ENCODE results near the gene CDC42SE2. TPM values are rescaled to one million over a fixed set of nuclear protein-coding genes. Genes with fewer than 3 reads are reported as not detected.

CDC42SE2 gene
- total and polyA plus RNA-seq, 2 experiments from 2014 or later, result 24.2 to 36.2 TPM

- no peak for TF ChIP-seq EZH2 (IDR thresholded peaks at IDR 0.05; ENCODE audit: low read depth, unreplicated experiment)
- TF ChIP-seq ZNF114 (CRISPR knock-in tag; IDR thresholded peaks at IDR 0.05), result no peak
- no peak for TF ChIP-seq ETS1 (IDR thresholded peaks at IDR 0.05)
- TF ChIP-seq ZNF331 (CRISPR knock-in tag; IDR thresholded peaks at IDR 0.05; ENCODE audit: low read depth), result no peak
Observed at GRCh38 chr5:131250751-131251475, 12.9 kb upstream of the CDC42SE2 start (continued).

GRCh38 chr5:131252824-131253171 is 11.1 kb upstream of the CDC42SE2 start:
- no peak for DNase-seq (ENCODE audit: low spot score)
- no peaks in the 10 kb centered on the region for H3K27me3 ChIP-seq (ENCODE audit: insufficient read depth)
- peaks cover 2% of the 10 kb centered on the region; the same call in 1 of the 3 replicates for H3K9me3 Mint-ChIP-seq
- H3K79me2 ChIP-seq (replicated peaks; ENCODE audit: insufficient read depth), result no peaks in the 10 kb centered on the region
- H3K4me1 ChIP-seq (ENCODE audit: insufficient read depth), result no peaks in the 10 kb centered on the region
- no peak overlapping the region for H3K4me3 ChIP-seq
- no peak for TF ChIP-seq ZNF462 (CRISPR knock-in tag; IDR thresholded peaks at IDR 0.05)
- TF ChIP-seq NANOG (IDR thresholded peaks at IDR 0.05; ENCODE audit: borderline replicate concordance), result no peak
- TF ChIP-seq POLR2AphosphoS5 (IDR thresholded peaks at IDR 0.05; ENCODE audit: low read depth), result no peak
- TF ChIP-seq CREB1 (CRISPR knock-in tag; IDR thresholded peaks at IDR 0.05; ENCODE audit: low read depth), result no peak
- TF ChIP-seq REST (IDR thresholded peaks at IDR 0.05; ENCODE audit: unreplicated experiment), result no peak
- TF ChIP-seq CTCF (conservative IDR thresholded peaks at IDR 0.05; ENCODE audit: low read depth in 2 of 2), result no peak
- TF ChIP-seq JUNB (IDR thresholded peaks at IDR 0.05; ENCODE audit: unreplicated experiment), result no peak
- no peak for TF ChIP-seq EZH2 (IDR thresholded peaks at IDR 0.05; ENCODE audit: low read depth, unreplicated experiment)
- no peak for TF ChIP-seq ZNF331 (CRISPR knock-in tag; IDR thresholded peaks at IDR 0.05; ENCODE audit: low read depth)
- TF ChIP-seq ZNF114 (CRISPR knock-in tag; IDR thresholded peaks at IDR 0.05), result no peak
- H3K27ac ChIP-seq (ENCODE audit: low read depth), result no peak overlapping the region
- H3K36me3 ChIP-seq (ENCODE audit: insufficient read depth), result no peaks in the 10 kb centered on the region
- no peaks in the 10 kb centered on the region for H3F3A ChIP-seq (replicated peaks; ENCODE audit: low read depth)
- no peak for ATAC-seq
- peak overlapping the region; percentile 32; the same call in 1 of the 2 replicates for H2AFZ ChIP-seq
- peak overlapping the region; percentile 13; the same call in 1 of the 2 replicates for H3K27ac Mint-ChIP-seq
- H3K4me1 Mint-ChIP-seq, result peaks cover under 1% of the 10 kb centered on the region; the same call in 1 of the 3 replicates
- no peak overlapping the region for H3K4me2 ChIP-seq
- H4K20me1 ChIP-seq (replicated peaks; ENCODE audit: insufficient read depth), result no peaks in the 10 kb centered on the region; the same call in 1 of the 2 replicates
- no peaks in the 10 kb centered on the region for H3K36me3 Mint-ChIP-seq (ENCODE audit: low read depth)
- no peaks in the 10 kb centered on the region for H3K27me3 Mint-ChIP-seq (ENCODE audit: insufficient read depth, low read depth, poor library complexity)
- no peaks in the 10 kb centered on the region for H3K9me2 ChIP-seq (ENCODE audit: insufficient read depth)
- no peak overlapping the region for H3K4me3 Mint-ChIP-seq
